B cell (primary cell): ENCODE measurements around the gene NSD1.

ENCODE experiments used
- EZH2 ChIP-seq: IDR thresholded peaks from 2 replicates; pipeline ENCODE4 v1.6.1; 2012; ENCODE audit warnings: borderline replicate concordance, low read depth, mild to moderate bottlenecking, moderate library complexity, low read length; ENCODE audit not compliant: insufficient read depth, poor library complexity, severe bottlenecking
- TF ChIP-seq, protein P1 (sequence below): fragments of 200-600 bp; IDR thresholded peaks from one replicate; pipeline ENCODE4 v1.8.0; 2022; ENCODE audit warnings: antibody characterized with exemption, mild to moderate bottlenecking

DNA sequence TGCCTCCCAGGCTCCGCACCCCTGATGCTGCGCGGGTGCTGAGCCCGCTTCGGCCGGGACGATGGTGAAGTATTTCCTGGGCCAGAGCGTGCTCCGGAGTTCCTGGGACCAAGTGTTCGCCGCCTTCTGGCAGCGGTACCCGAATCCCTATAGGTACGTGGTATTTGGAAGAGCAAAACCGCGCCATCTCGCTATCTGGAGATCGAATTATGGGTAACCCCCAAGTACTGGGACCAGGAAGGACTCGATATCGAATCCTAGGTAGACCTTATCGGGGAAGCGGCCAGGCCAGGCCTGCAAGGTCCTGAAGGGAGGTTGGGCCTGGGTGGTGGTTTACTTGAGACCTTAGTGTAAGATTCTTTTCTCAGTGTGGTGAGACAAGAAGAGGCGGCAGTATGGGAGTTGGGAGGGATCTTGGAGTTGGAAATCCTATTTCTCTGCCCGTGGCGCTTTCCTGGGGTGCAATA lies 170.4 kb downstream of the NSD1 start:
- TF ChIP-seq, protein P1, sequence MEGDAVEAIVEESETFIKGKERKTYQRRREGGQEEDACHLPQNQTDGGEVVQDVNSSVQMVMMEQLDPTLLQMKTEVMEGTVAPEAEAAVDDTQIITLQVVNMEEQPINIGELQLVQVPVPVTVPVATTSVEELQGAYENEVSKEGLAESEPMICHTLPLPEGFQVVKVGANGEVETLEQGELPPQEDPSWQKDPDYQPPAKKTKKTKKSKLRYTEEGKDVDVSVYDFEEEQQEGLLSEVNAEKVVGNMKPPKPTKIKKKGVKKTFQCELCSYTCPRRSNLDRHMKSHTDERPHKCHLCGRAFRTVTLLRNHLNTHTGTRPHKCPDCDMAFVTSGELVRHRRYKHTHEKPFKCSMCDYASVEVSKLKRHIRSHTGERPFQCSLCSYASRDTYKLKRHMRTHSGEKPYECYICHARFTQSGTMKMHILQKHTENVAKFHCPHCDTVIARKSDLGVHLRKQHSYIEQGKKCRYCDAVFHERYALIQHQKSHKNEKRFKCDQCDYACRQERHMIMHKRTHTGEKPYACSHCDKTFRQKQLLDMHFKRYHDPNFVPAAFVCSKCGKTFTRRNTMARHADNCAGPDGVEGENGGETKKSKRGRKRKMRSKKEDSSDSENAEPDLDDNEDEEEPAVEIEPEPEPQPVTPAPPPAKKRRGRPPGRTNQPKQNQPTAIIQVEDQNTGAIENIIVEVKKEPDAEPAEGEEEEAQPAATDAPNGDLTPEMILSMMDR = no peak
- no peak for TF ChIP-seq EZH2
